ENCODE results near the gene CDH20.
"Not testable (repeated sequence)": the region's sequence is repeated elsewhere in the genome, so short reads cannot be mapped to it uniquely, and the experiment has no call there.

The CDH20 gene

DNA sequence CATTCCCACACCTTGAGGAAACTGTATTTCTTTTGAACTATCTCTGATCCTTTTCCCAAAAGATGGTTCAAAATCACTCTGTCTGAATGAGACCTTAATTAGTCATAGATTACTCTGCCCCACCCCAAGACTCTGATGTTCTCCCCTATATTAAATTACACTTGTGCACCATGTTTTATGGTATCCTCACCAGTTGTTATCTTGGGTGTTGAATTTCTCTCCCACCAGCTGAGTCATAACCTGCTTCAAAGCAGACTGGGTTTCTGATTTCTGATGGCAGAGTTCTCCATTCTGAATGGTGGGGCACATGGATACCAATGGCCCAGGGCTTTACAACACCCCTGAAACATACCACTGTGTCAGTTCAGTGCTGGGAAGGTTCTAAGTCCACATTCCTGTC, 15.0 kb downstream of the CDH20 start:
- no peak for DNase-seq (ENCODE audit: low read depth)

DNA sequence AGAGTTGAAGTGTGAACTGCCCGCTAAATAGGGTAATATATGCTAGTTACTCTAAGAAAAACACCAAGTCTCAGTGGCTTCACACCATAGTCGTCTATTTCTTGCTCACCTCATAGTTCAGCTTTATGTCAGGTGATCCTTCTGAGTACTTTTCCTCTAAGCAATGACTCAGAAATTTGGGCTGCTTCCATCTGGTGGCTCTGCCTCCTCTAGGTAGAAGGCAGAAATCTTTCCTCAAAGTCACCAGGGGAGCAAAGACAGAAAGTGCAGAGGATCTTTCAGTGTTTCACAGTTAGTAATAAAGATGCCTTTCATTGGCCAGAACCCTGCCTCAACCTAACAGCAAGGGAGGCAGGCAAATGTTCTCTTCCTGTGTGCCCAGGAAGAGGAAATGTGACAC, 17.3 kb downstream of the CDH20 start:
- no peak for DNase-seq (ENCODE audit: low read depth)

DNA sequence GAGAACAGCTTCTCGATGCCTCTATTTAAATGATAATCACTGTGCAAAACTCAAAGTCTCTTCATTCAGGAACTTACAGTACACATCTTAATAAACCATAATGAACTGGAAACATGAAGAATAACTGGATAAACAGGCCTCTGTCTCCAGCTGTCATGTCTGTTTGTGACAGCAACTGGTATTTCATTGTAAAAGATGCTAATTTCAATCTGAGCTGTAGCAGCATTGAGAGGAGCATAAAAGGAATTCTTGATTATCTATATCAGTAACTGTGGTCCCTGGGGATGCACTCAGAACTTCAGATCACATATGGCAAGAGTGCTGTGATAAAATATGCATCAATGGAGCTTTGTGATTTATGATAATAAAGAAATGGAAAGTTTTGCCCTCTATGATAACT, 18.8 kb downstream of the CDH20 start:
- no peak for DNase-seq (ENCODE audit: low read depth)

DNA sequence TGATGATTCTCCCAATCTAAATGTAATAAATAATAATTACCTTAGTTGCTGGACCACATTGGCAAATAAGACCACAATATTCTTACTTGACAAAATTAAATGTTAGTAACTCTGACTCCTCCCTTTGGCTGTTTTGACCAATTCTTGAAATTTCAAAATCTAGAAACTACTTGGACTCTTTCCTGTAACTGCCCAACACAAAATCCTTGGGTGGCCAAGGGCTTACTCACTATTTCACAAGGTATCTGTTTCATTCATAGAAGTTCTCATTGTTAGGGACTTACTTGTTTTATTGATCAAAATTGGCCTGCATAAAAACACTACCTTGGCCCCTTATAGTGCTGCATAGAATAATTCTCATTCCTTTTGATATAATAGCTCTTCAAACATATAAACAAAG, 19.4 kb downstream of the CDH20 start:
- DNase-seq (ENCODE audit: low read depth), result no peak

DNA sequence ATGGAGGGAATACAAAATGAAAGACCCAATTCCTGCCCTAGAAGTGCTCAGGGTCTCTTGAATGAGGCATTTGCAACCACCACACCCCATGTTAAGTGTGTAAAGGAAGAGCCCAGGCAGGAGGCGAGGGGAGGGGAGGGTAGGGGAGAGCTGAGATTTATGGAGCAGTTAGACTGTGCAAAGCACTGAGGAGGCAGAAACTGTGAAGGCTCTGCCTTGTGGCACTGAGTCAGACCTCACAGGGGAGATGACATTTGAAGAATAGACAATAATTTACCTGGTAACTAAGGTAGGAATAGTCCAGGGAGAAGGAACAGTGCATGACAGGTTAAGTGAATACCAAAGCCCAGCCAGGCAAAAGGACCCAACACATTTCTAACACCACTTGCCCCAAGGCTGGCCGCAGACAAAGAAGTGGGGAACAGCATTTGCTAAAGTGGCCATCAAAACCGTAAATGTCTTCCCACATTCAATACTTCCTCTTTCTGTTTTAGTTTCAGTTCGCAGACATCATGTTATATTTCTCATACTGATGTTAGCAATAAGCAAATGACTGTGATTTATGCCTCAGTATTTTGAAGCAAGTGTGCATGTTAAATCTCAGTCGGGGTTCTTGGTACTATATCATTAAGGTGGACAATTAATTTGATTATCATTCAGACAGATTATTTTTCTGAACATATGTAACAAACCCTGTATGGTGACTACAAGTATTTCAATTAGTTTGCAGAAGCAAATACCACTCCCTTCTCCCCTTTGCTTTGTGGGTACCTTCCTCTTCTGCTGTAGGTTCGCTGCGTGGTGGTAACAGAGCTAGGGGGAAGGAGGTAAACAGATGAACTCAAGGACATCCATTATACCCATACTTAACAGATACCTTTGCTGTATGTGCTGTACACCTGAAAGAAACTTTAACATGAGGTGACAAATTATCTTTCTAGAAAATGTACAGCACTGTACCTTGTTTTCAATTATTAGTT, 27.5 kb downstream of the CDH20 start:
- no peak for DNase-seq (ENCODE audit: low read depth)

DNA sequence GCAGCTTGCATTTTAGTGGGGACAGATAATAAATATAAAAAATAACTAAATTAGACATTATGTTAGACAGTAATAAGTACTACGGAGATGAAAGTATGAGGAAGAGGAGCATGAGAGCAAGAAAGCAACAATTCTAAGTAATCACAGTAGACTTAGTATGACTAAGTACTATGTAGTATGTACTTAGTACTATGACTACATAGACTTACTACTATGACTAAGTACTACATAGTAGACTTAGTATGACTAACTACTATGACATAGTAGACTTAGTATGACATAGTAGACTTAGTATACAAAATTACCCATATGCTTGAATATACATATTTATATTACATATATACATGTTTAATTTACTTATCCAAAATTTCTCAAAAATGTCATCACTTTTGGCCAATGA, 29.3 kb downstream of the CDH20 start:
- DNase-seq (ENCODE audit: low read depth), result no peak

DNA sequence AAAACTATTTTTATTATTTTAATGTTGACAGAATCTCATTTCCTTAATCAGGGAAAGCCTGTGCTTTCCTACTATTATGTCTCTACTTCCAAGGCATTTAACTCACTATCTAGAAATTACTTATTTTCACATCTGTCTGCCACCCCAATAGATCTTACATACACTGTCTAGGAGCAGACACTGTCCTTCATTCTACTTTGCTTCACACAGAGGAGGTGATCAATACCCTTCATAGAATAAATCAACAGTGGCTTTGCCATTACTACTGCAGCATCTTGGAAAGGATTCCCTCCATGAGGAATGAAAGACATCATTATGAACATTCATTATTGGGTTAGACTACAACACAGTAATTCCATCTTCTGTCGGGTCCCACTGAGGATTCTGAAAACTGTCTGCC, 31.7 kb downstream of the CDH20 start:
- DNase-seq (ENCODE audit: low read depth), result no peak

DNA sequence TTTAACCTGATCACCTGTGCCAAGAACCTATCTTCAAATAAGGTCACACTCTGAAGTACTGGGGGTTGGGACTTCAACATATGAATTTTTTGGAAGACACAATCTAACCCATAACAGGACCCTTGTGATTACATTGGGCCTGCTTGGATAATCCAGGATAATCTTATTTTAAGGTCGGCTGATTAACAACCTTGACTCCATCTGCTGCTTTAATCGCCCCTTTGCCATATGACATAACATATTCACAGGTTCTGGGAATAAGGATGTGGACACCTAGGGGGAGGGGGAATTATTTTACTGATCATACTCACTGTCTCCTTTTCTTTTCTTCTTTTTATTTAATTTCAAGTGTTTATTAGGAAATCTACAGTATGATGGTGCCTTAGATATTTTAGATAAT, 34.8 kb downstream of the CDH20 start:
- no peak for DNase-seq (ENCODE audit: low read depth)

DNA sequence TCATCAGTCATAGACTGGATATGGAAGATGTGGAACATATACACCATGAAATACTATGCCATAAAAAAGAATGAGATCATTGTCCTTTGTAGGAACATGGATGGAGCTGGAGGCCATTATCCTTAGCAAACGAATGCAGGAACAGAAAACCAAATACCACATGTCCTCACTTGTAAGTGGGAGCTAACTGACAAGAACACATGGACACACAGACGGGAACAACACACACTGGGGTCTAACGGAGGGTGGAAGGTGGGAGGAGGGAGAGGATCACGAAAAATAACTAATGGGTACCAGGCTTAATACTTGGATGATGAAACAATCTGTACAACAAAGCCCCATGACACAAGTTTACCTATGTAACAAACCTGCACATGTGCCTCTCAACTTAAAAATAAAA, 36.4 kb downstream of the CDH20 start:
- DNase-seq (ENCODE audit: low read depth), result not testable (repeated sequence)

DNA sequence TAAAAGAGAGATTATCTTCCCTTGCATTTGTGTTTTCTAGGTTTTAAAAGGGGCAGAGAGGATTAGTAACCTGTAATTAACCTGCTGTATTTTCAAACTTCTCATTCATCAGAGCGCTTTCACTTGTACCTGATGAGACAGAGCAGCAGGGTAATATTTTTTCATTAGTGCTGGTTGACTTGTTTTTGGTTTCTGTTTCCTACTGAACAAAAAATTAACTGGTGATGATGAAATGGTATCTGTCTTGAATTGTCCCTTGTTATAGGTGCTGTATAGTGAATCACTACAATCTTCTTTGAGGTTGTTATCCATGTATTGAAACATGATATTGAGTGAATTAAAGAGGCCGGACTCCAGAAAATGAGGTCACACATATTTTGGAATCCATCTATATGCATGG, 37.9 kb downstream of the CDH20 start:
- no peak for DNase-seq (ENCODE audit: low read depth)

DNA sequence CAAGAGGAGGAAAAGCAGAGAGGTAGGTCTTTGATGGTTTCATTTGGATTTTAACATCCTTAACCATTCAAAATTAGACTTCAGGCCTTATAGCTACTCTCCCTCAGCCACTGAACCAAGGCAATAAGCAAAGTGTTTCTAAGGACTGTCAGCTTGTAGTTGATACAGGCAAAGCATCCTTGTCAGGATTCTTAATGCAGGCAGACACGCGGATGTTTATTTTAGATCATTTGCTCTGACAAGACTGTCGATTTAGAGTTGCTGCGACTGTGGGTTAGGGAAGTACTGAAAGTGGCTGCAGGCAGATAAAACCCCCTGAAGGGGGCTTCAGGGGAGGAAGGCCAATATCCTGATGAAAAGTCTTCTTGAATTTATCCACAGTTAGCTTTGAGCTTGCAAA, 46.6 kb downstream of the CDH20 start:
- DNase-seq (ENCODE audit: low read depth), result no peak

DNA sequence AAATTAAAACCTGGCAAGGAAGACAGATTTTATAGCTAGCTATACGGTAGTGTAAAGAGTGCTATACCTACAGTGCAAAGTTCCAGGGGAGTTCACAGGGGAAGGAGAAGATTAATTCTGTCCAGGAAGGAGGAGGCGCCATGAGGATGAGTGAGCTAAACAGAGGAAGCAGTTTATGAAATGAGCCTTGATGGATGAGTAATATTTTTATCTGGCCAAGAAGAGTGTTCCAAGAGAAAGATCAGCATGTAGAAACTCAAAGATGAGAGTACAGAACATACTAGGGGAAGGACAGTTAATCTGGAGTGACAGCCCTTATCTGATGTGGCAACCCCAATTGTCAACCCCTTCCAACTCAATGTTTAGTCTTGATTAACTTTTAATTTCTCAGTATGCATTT, 54.8 kb downstream of the CDH20 start:
- DNase-seq (ENCODE audit: low read depth), result no peak

DNA sequence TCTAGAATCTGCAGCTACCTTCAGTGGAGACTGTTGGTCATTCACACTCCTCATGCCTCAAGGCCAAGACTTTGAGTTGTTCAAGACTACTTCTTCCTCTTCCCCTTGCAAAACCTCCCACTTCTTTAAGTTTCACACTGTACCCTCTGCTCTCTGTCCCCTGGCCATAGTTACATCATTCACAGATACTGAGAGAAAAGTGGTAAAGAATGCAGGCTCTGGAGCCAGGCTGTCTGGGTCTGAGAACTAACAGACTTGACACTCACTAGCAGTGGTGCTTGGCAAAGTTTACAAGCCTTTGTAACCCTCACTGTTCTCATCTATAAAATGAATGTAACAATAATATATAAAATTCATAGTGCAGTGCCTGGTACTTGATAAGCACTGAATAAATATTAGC, 61.8 kb downstream of the CDH20 start:
- DNase-seq (ENCODE audit: low read depth), result no peak

DNA sequence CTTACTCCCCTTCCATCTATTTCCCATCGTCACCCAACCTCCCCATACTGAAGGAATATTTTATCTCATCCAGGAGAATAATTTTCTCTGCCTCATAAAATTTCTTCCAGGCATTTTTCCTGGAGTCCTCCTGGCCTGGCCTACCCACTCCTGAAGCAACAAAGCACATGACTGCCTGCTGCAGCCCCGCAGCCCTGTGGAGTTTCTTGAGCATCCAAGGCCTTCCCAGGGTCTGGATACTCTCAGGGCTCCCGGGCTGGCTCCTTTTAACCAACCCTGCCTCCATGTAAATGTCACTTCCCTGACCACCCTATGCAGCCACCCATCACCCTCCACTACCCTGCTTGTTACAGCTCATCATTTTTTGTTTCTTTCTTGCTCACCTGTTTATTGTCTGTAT, 64.0 kb downstream of the CDH20 start:
- DNase-seq (ENCODE audit: low read depth), result no peak

DNA sequence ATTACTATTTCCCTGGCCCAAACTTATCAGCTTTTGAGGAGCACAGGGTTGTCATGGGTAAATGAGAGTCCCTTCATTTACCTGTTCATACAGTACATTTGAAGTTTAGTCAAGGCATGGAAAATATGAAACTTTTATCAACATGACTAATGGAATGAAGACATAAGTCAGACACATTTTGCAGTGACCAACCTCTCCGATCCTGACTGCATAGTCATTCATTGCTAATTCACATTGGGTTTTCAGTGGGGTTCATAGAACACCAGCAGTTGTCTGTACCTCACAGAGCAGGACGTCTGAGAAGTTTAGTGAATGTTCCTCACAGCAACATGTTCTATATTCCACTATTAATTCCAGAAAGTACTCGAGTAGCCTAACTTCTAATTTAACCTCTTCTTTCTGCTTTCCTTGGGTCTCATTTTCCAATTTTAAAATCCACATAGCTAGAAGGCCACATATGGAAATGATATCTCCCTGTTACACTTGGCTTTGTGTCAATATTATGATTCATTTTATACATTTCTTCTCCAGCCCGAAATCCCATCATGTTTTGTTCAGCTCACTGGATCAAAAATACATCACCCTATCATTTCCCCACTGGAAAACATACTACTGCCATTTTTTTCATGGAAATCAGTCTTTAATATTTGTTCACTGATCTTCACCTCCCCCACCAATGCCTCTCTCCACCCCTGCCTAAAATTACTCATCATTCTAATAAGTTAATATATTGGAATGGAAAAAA, 65.9 kb downstream of the CDH20 start:
- DNase-seq (ENCODE audit: low read depth), result no peak

DNA sequence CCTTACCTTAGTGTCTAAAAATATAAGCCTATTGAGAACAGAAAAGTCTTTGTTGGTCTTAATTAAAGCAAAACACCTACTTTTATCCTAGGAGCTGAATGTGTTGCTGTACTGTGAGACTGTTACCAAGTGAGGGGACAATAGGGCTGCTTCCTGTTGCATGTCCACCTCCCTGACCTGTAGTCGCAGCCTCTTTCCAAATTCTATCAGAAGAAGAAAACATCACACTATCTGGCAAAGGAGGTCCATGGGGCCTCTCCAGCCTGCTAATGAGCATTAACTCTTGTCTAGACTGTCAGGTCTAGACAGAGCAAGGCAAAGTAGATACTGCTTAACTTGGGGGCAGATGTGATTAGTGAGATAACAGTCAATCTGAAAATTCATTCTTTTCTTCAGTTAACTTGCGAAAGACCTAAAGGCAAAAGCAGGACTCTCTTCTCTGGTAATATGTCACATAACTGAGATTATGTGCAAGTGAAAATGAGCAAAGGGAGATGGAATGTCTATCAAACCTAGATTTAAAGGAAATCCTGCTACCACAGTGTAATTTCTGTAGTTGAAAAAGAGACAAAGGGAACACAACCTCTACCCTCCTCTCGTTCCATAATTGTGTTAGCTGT, 66.9 kb downstream of the CDH20 start:
- no peak for DNase-seq (ENCODE audit: low read depth)

DNA sequence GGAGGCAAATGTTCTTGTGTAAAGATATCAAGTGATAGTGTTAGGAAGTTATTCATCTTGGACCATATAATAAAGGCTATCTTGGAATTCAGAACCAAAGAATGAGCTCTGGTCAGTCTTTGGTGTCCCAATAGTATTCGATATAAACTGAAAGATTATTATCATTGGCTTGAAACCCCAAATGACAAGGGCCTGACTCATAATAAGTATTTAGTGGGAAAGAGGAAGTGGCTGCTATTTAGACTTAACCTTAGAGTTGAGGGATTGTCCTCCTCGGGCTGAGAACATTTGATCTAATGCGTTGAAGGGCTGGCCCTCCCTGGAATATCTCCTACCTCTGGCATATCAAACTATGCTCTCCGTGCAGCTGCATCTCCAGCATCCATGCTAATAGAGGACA, 67.5 kb downstream of the CDH20 start:
- no peak for DNase-seq (ENCODE audit: low read depth)

DNA sequence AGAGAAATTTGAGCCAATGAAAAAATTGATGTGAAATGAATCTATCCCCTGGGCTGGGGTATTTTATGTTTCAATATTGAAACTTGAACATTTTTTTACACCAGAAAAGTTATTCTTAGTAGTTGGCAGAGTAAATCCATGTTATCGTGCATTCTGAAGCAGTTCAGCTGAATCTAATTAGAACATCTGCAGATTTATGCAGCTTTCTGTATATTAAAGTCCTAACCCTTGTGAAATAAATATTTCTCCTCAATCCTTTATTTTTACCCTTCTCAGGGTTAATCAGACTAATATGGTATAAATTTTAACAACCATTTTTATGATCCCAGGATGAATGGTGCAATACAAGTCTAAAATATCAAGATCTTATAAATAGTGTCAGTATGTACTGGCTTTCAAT, 69.5 kb downstream of the CDH20 start:
- no peak for DNase-seq (ENCODE audit: low read depth)

DNA sequence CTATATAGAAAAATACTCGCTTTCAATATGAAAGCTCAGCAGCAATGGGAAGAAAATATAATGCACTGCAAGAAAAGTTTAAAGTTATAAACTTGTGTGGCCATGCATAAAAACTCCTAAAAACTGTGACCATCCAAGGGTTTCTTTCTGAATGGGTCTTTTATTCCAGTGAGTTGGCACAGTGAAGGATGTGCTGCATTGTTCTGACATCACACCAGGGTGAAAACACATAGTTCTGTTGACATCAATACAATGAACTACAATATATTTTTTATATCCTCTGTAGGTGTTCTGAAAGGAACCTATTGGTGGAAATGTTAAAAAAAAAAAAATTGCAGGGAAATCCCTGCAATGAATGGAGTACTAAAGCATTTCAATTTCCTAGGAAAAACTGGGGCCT, 80.2 kb downstream of the CDH20 start:
- DNase-seq (ENCODE audit: low read depth), result no peak

DNA sequence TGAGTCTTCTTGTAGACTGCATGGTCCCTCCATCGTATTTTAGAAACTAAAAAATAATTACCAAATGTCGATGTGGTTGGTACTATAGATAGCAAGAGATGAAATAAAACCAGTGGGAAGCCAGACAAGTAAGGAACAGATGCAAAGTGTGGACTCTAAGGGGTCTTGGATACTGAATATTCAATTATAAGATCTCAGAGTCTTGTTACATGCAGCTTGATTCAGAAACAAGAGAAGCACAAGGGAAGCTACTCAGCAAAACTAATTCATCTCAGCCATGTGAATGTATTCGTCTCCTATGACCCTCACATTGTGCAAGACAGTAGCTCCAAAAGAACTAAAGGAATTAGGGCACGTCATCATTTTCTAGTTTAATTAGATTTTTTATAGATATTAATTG, 80.9 kb downstream of the CDH20 start:
- no peak for DNase-seq (ENCODE audit: low read depth)

DNA sequence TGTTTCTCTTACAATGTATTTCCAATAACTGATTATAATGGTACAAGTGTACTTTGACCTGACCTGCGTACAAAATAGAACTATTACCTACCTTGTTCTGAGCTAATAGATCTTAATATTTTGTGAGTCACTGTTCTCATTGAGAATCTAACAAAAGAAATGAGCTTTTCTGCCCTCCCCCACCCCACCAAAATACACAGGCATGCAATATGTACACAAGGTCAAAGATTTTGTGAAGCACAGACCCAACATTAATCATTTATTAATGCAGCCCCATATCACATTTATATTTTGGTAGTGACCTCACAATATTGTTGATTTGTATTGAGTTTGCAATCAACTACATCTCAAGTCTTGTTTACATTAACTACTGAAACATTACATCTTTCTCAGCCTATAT, 86.5 kb downstream of the CDH20 start:
- no peak for DNase-seq (ENCODE audit: low read depth)

DNA sequence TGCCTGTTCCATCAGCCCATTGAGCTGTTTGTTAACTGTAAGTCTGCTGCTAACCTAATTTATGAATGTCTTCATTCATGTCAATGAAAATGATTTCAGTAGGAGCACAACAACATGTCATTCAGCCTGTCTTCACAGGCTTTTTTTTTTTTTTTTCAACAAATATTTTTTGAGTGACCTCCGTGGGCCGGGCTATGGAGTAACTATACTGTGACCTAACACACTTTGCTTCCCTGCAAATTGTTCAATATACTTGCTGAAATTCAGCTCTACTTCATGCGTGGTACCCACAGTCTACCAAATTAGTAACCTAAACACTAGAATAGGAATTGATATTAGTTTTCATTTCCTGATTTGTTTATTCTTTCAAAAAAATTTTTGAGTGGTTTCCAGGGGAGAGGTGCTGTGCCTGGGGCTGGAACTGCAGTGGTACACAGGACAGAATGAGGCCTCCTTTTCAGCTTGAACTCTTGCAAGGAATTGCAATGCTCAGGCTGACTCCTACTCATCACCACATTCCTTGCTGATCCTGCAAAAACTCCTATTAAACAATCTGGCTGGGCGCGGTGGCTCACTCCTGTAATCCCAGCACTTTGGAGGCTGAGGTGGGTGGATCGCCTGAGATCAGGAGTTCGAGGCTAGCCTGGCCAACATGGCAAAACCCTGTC, 87.1 kb downstream of the CDH20 start:
- DNase-seq (ENCODE audit: low read depth), result no peak

All from activated T-cell treated with anti-CD3 and anti-CD28 coated beads for 24 hours (primary cell).